ENCODE measurements around the gene PVRIG. TPM values are rescaled to one million over a fixed set of nuclear protein-coding genes. Genes with fewer than 3 reads are reported as not detected.
"Not testable (repeated sequence)": the region's sequence is repeated elsewhere in the genome, so short reads cannot be mapped to it uniquely, and the experiment has no call there.

PVRIG gene
- 10 to 100 TPM; 86.1 to 86.2 TPM for total RNA-seq

DNA sequence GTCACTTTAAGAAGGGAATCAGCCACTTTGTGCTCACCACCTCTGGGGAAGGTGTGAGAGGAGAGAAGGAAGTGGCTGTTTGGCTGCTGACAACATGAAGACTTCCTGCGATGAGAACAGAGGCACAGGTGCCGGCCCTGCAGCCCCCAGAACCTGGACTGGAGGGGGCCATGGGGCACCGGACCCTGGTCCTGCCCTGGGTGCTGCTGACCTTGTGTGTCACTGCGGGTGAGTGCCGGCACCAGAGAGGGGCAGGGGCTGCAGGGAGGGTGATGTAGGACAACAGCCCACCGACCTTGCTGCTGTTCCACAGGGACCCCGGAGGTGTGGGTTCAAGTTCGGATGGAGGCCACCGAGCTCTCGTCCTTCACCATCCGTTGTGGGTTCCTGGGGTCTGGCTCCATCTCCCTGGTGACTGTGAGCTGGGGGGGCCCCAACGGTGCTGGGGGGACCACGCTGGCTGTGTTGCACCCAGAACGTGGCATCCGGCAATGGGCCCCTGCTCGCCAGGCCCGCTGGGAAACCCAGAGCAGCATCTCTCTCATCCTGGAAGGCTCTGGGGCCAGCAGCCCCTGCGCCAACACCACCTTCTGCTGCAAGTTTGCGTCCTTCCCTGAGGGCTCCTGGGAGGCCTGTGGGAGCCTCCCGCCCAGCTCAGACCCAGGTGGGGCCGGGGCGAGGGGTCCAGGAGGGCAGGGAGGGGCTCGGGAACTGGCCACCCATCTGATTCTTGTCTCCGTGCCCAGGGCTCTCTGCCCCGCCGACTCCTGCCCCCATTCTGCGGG is at the start of gene PVRIG:
Gene PVRIG, plus strand, starts transcription at position 149 of the 785 bp plus-strand sequence. Its CDS starts 22 bp downstream, at position 171.
- not testable (repeated sequence) for H3K9me3 Mint-ChIP-seq, H3K27me3 Mint-ChIP-seq
- Mint-ChIP-seq H3K36me3 (peaks cover 40% of the 10 kb centered on the region), H3K4me1 (peaks cover 53% of the 10 kb centered on the region), H3K4me3 (peak within 1 kb of the TSS; percentile 94), H3K27ac (peak within 1 kb of the TSS; percentile 99)
- POLR2A ChIA-PET = interaction anchor here (0.5 to 5.9 kb wide), 16 partner anchors 10 to 259 kb away, joined by 3 to 45 read pairs (median 4); partner anchors contain the start of genes AP4M1, GPC2, LAMTOR4 and MCM7
- DNase-seq = peak; percentile 66
- ATAC-seq (ENCODE audit: low read depth) = peak; percentile 43

DNA sequence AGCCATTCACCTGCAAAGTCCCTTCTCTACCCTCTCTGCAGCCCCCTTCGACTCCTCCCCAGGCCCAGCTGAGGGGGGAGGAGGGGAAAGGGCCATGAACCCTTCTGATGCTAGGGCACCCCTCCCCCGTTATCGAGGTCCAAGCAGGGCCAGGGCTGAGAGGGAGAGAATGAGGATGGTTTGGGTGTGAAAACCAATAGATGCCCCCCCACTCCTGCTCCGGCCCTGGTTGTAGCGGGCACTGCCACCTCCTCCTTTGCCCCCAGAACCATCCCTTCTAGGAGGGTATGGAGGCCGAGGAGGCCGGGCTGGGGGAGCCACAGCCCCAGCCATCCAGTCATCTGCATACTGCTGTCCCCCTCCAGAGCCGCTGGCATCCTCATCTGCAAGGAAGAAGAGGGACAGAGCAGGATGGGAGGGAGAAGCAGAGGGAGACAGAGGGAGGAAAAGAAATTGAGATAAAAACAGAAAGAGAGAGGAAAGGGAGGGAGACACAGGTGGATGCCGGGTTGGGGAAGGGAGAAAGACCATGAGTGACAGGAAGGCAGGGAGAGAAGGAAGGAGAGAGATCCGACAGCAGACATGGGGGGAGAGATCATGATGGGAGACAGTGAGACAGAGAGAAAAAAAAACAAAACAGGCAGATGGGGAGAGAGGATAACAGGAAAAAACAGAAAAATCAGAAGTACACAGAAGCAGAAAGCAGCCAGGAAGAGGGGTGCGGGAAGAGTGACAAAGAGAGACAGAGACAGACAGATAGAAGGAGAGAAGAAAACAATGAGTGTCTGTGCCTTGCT is 49.5 kb upstream of the PVRIG start:
- DNase-seq = peak; percentile 25
- Mint-ChIP-seq H3K27me3 (peaks cover 5% of the 10 kb centered on the region), H3K27ac (peak overlapping the region; percentile 86), H3K4me3 (peak overlapping the region; percentile 81), H3K4me1 (peaks cover 67% of the 10 kb centered on the region), H3K9me3 (no peaks in the 10 kb centered on the region), H3K36me3 (peaks cover 15% of the 10 kb centered on the region)
- POLR2A ChIA-PET = interaction anchor here (1.3 kb wide), 1 partner anchor 22 kb away, joined by 4 read pairs; the partner anchor contains the start of gene LAMTOR4
- ATAC-seq (ENCODE audit: low read depth) = no peak

DNA sequence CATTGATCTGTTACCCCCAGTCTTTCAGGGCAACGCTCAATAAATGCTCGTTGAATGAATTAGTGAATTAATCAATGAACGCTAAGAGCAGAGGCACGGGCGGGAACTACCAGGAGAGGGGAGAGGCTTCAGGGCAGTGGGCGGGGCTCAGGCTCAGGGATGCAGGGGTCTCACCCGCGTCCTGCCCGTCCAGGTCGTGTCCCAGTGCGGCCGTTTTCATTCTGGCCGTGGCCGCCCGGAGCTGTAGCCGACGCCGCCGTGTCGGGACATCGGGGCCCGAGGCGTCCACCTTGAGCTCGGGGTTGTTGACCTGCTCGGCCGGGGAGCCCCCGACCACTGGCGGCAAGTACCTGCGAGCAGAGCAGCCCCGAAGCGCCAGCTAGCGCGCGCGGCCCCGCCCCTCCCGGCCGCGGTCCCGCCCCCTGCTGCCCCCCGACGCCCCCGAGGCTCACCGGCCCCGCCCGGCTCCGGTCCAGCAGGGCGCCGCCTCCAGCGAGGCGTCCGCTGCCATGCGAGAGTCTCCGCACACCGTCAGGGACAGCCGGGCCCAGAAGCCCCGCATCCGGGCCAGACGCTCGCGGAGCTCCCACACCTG is 48.6 kb upstream of the PVRIG start:
- POLR2A ChIA-PET = interaction anchor here (0.6 to 1.3 kb wide), 6 partner anchors 8 to 42 kb away, joined by 3 to 4 read pairs (median 4); partner anchors contain the start of gene LAMTOR4
- Mint-ChIP-seq H3K36me3 (peaks cover 14% of the 10 kb centered on the region), H3K27me3 (peaks cover 8% of the 10 kb centered on the region), H3K9me3 (no peaks in the 10 kb centered on the region), H3K27ac (peak overlapping the region; percentile 86), H3K4me3 (peak overlapping the region; percentile 81), H3K4me1 (peaks cover 67% of the 10 kb centered on the region)
- ATAC-seq (ENCODE audit: low read depth) (peak; percentile 56), DNase-seq (peak; percentile 66)

DNA sequence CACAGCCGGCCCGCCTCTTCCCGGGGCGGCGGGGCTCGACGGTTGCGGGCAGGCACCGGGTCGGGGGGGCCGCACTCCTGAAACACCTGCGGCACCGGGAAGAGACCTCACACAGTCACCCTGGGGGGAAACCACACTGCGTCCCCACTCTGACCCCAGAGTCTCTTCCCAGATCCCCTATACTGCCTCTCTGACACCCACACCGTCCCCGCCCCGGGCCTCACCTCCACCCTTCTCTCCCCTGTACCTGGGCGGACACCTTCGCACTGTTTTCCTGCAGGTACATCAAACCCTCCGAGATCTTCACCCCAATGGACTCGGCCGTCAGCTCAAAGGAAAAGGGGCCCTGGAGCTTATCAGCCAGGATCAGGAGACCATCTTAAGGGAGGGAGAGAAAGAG is 47.9 kb upstream of the PVRIG start:
- ATAC-seq (ENCODE audit: low read depth) (peak; percentile 4), DNase-seq (no peak)
- Mint-ChIP-seq H3K36me3 (peaks cover 14% of the 10 kb centered on the region), H3K4me3 (peak overlapping the region; percentile 81), H3K4me1 (peaks cover 65% of the 10 kb centered on the region), H3K9me3 (no peaks in the 10 kb centered on the region), H3K27me3 (peaks cover 8% of the 10 kb centered on the region), H3K27ac (peak overlapping the region; percentile 54)
- POLR2A ChIA-PET = interaction anchor here (0.6 to 1.2 kb wide), 5 partner anchors 9 to 43 kb away, joined by 3 to 4 read pairs (median 3); no protein-coding TSS in a partner anchor

DNA sequence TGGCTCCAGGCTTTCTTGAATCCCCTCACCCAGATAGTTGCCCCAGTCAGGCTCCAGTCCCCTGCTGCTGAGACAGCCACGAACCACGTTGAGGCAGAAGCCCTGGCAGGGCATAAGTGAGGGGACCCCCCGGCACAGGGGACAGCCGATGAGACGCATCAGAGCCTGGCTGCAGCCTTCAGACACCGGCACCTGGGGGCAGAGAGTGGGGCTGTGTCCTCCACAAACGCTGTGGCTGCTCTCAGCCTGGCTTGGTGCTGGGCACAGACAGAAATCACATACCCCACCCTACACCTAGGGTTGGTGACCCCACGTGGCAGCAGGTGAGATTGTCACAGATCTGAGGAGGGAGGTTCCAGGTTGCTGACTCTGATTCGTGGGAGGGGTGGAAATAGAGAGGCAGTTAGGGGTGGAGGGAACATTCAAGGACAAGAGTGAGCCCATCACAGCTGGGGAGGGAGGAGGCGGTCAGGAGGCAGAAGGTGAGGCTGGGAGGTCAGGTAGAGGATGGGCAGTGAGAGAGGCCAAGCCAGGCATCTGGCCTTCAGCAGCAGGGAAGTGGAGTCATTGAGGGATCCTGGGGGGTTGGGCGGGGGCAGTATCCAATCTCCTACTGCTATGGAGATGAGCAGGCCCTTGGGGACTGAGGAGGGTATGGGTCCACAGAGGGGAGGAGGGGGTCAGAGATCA is 45.8 kb upstream of the PVRIG start:
- no peak overlapping the region for H3K27ac Mint-ChIP-seq
- H3K36me3 Mint-ChIP-seq = peaks cover 14% of the 10 kb centered on the region
- H3K27me3 Mint-ChIP-seq = peaks cover 8% of the 10 kb centered on the region
- ATAC-seq (ENCODE audit: low read depth) = no peak
- H3K4me1 Mint-ChIP-seq = peaks cover 46% of the 10 kb centered on the region
- no peak for DNase-seq
- H3K9me3 Mint-ChIP-seq = no peaks in the 10 kb centered on the region
- H3K4me3 Mint-ChIP-seq = no peak overlapping the region
- POLR2A ChIA-PET = no interaction called here

DNA sequence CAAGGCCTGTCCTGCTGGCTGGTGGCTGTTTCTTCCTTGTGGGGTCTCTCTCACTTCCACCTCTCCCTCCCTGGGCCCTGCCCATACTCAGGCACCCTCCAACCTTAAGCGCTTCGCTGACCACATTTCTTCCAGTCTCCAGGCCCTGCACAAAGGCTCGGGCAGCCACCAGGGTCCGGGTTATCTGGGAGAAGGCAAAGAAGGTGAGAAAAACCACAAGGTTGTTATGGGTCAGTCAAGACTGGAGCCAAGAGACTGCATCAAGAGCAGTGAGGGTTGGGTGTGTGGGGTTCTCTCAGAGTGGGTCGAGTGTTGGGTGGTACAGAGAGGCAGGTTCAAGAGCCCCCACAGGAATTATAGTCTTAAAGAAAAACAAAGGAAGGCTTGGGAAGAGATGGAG is 45.2 kb upstream of the PVRIG start:
- POLR2A ChIA-PET = no interaction called here
- Mint-ChIP-seq H3K9me3 (no peaks in the 10 kb centered on the region), H3K4me3 (no peak overlapping the region), H3K27me3 (peaks cover 8% of the 10 kb centered on the region), H3K27ac (peak overlapping the region; percentile 65), H3K36me3 (peaks cover 14% of the 10 kb centered on the region), H3K4me1 (peaks cover 43% of the 10 kb centered on the region)
- DNase-seq (no peak), ATAC-seq (ENCODE audit: low read depth) (no peak)

DNA sequence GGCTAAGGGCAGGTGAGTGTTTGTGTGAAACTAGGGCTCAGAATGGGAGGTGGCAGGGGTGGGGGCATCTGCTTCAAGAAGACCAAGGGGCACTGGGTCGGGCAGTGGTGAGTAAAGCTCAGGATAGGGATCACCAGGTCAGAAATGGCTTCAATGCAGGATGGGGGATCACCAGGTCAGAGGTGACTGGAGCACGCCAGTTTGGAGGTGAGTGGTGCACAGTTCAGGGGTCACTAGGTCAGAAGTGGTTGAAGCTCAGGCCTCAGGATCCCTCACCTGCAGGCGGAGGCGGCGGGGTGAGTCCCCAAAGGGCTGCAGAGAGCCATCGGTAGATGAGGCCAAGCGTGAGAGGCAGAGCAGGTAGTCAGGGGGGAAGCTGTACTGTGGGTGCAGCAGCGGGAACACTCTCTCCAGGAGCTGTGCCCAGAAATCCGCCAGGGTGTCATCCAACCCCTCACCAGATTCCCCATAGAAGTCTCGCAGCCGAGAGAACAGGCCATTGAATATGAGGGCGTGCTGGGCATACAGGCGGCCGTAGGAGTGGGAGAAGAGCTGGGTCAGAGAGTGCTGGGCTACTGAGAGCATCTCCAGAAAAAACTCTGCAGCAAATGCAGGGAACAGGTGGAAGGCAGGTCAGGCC is 44.3 kb upstream of the PVRIG start:
- POLR2A ChIA-PET = interaction anchor here (2.4 kb wide), 1 partner anchor 8 kb away, joined by 20 read pairs; the partner anchor contains the start of gene GAL3ST4
- DNase-seq = no peak
- peaks cover 40% of the 10 kb centered on the region for H3K4me1 Mint-ChIP-seq
- H3K27ac Mint-ChIP-seq = no peak overlapping the region
- peaks cover 7% of the 10 kb centered on the region for H3K27me3 Mint-ChIP-seq
- H3K9me3 Mint-ChIP-seq = no peaks in the 10 kb centered on the region
- peaks cover 15% of the 10 kb centered on the region for H3K36me3 Mint-ChIP-seq
- ATAC-seq (ENCODE audit: low read depth) = no peak
- H3K4me3 Mint-ChIP-seq = peak overlapping the region; percentile 22

DNA sequence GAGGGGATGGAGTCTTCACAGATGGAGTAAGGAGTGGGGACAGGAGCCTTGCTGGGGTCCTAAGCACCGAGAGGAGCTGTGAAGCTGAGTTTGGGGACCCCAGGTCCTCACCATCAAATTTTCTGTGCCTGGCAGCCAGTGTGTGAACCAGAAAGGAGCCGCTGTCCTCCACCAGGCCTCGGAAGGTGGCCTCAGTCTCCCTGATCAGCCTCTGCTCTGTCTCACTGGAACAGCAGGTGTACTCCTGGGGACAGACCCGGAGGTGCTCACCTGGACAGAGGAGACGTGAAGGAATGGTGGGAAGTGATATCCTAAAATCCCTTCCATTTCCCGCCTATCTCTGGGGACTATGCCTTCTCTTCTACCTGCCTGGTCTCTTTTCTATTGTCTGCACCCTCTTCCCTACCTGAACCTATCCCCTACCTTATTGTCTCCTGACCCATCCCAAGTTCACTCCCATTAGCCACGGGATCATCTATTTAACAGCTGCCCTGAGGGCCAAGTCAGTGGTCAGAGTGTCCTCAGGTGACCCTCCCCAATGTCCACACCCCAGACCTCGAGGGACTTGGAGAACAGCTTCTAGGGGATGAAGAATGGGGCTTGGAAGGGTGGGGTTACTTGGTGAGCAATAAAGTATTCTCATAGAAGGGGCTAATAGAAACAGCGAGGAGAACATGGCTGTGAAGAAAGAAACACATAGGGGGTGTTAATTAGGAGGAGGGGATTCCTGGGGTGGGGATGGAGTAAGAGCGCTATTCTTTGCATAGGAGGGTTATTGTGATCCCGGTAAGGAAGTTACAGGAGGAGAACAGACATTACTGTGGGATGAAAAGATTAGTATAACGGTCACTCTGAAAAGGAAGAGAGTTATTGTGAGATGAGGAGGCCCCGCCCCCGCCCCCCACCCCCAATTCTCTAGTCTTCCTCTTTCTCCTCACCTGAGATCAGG is 43.4 kb upstream of the PVRIG start:
- Mint-ChIP-seq H3K27me3 (peaks cover 5% of the 10 kb centered on the region), H3K4me1 (peaks cover 42% of the 10 kb centered on the region), H3K4me3 (peak overlapping the region; percentile 80), H3K27ac (peak overlapping the region; percentile 43), H3K36me3 (peaks cover 15% of the 10 kb centered on the region), H3K9me3 (no peaks in the 10 kb centered on the region)
- ATAC-seq (ENCODE audit: low read depth) = no peak
- POLR2A ChIA-PET = interaction anchor here (0.8 to 2.5 kb wide), 9 partner anchors 9 to 260 kb away, joined by 3 to 20 read pairs (median 3); partner anchors contain the start of genes GAL3ST4, LAMTOR4, PPP1R35 and PVRIG
- DNase-seq = no peak

DNA sequence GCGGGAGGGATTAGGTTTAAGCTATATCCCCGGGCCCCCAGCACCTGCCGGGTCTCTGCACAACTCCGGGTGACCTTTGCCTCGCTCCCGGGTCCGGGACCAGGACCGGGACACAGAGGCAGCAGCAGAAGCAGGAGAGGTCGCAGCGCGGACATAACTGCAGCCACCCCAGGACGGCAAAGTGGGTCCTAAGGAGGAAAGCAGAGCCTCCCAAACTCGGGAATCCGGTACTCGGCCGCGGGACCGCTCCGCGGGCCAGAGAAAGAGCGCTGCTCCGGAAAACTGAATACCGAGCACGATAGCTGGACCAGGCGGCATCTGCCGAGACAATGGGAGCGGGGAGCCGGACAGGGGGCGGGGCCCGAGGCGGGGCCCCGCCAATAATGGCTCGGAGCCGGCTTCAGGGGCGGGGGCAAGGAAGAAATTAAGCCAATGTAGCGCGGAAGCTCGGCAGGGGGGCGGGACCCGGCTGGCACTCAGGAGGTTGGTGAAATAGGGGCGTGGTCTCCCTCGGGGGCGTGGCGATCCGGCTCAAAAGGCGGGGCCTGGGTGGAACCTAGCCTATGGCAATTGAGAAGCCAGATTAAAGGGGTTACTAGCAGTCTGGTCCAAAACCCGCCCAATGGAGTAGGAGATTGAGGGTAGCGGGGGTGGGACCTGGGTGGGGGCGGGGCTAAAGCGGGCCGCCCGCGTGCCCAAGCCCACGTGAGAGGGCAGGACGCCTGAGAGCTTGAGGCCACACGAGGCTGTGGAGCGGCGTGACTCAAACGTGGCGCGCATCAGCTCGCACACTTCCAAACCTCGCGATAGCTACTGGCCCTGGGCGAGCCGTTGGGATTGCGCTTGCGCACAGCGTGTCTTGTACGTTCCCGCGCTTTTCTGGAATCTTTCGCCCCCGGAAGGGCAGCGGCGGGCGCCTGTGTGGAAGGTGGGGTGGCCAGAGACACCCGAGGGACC is 42.4 kb upstream of the PVRIG start, which contains the start of the genes GPC2 and STAG3:
Gene GPC2, minus strand, starts transcription at position 337 of the 957 bp plus-strand sequence. Its CDS starts 182 bp downstream, at position 155.
Gene STAG3, plus strand, starts transcription at position 874 of the 957 bp plus-strand sequence. CDS start 2,639 bp downstream, outside the sequence.
- Mint-ChIP-seq H3K4me3 (peak within 1 kb of the TSS; percentile 80), H3K27me3 (peaks cover 3% of the 10 kb centered on the region), H3K9me3 (no peaks in the 10 kb centered on the region), H3K4me1 (peaks cover 48% of the 10 kb centered on the region), H3K36me3 (peaks cover 13% of the 10 kb centered on the region), H3K27ac (peak within 1 kb of the TSS; percentile 64)
- DNase-seq = peak; percentile 99
- peak; percentile 86 for ATAC-seq (ENCODE audit: low read depth)
- POLR2A ChIA-PET = interaction anchor here (0.8 to 2.5 kb wide), 11 partner anchors 9 to 259 kb away, joined by 3 to 20 read pairs (median 3); partner anchors contain the start of genes GAL3ST4, LAMTOR4, PPP1R35 and PVRIG

DNA sequence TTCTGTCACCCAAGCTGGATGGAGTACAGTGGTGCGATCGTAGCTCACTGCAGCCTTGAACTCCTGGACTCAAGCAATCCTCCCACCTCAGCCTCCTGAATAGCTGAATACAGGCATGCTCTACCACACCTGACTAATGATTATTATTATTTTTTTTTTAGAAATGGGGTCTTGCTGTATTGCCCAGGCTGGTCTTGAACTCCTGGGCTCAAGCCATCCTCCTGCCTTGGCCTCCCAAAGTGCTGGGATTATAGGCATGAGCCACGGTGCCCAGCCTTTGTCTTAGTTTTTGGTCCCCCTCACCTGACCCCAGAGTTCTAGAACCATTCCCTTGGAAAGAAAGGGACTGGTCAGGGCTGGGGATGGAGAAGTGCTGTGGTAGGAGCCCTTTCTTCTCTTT is 39.7 kb upstream of the PVRIG start:
- H3K27me3 Mint-ChIP-seq; H3K9me3 Mint-ChIP-seq; DNase-seq; H3K36me3 Mint-ChIP-seq; ATAC-seq (ENCODE audit: low read depth): not testable (repeated sequence)
- POLR2A ChIA-PET = interaction anchor here (0.7 to 4.2 kb wide), 10 partner anchors 8 to 249 kb away, joined by 3 to 17 read pairs (median 8); partner anchors contain the start of genes GAL3ST4, LAMTOR4, MEPCE and PVRIG
- peak overlapping the region; percentile 70 for H3K4me3 Mint-ChIP-seq
- H3K27ac Mint-ChIP-seq = peak overlapping the region; percentile 92
- H3K4me1 Mint-ChIP-seq = peaks cover 47% of the 10 kb centered on the region
